Endothelial cell (in vitro differentiated cells): ENCODE measurements around the gene PLEKHG3. TPM values are rescaled to one million over a fixed set of nuclear protein-coding genes. Genes with fewer than 3 reads are reported as not detected.
A peak's percentile ranks its signal among the peaks of the same experiment; 100 is the strongest.

Experiments
- DNase-seq: peaks from one replicate; pipeline ENCODE4 v3.0.0; 2021; ENCODE audit warnings: low spot score
- H3K27ac Mint-ChIP-seq: one replicate; pipeline ENCODE4 v1.8.0; 2021; ENCODE audit warnings: mixed read lengths, inconsistent platforms; ENCODE audit not compliant: unreplicated experiment
- H3K27me3 Mint-ChIP-seq: one replicate; pipeline ENCODE4 v1.8.0; 2021; ENCODE audit warnings: mild to moderate bottlenecking, moderate library complexity, mixed read lengths, inconsistent platforms; ENCODE audit not compliant: unreplicated experiment
- H3K36me3 Mint-ChIP-seq: one replicate; pipeline ENCODE4 v1.8.0; 2021; ENCODE audit warnings: mild to moderate bottlenecking, low read depth, mixed read lengths, inconsistent platforms; ENCODE audit not compliant: unreplicated experiment
- H3K4me1 Mint-ChIP-seq: one replicate; pipeline ENCODE4 v1.8.0; 2021; ENCODE audit warnings: mild to moderate bottlenecking, mixed read lengths, inconsistent platforms; ENCODE audit not compliant: unreplicated experiment
- H3K4me3 Mint-ChIP-seq: one replicate; pipeline ENCODE4 v1.8.0; 2021; ENCODE audit warnings: mild to moderate bottlenecking, mixed read lengths, inconsistent platforms; ENCODE audit not compliant: unreplicated experiment
- H3K9me3 Mint-ChIP-seq: one replicate; pipeline ENCODE4 v1.8.0; 2021; ENCODE audit warnings: mixed read lengths, inconsistent platforms; ENCODE audit not compliant: unreplicated experiment
- total RNA-seq: library from RNA; stranded (reverse); fragmentation: NEBNext Ultra II Directional; extraction: Animal tissue kit (Norgen Biotek cat#: 25700); gene quantifications from one replicate; pipeline ENCODE4 v1.2.1, GENCODE V29; 2021; ENCODE audit not compliant: unreplicated experiment
- TF ChIP-seq, protein P1 (sequence below): fragments of 200-600 bp; sonication (generic); IDR thresholded peaks from one replicate; pipeline ENCODE4 v1.5.0; 2021; ENCODE audit warnings: antibody characterized with exemption; ENCODE audit not compliant: unreplicated experiment

Gene PLEKHG3
- total RNA-seq, 1 donor from 2014 or later = 31.4 TPM

DNA sequence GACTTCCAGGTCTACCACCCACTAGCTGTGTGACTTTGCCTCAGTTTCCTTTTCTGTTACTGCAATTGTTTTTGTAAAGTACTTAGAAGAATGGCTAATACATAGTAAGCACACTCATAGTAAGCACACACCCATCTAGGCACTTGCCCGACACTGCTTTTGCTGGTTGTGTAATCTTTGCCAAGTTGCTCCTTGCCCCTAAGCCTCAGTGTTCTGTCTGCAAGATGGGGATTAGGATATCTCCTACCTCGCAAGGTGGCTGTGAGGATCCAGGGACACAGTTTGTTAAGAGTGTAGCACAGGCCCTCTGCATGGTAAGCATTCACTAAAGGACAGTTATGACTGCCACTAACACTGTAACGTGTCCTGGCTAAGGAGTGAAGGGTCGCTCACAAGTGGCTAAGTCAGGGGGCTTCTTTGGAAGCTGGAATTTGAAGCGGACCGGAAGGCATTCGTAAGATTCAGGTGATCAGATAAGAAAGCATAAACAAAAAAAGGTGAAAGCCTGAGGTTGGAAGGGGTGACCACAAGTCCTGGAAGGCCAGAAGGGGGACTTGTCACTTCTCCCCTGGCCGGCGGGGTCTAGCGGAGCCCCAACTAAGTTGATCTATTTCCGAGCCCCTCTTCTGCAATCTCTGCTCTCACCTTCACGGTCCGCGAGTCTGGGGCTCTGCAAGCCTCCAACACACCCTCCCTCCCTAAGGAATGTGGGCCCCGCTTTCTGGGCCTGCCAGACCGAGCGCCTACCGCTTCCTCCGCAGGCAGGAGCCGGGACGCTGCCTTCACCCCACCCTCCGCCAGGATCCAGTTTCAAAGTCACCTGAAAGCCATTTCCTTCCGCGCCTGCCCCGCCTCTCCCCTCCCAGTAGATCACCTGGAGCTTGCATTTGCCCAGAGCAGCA lies 1.5 kb upstream of the PLEKHG3 start:
- TF ChIP-seq, protein P1, sequence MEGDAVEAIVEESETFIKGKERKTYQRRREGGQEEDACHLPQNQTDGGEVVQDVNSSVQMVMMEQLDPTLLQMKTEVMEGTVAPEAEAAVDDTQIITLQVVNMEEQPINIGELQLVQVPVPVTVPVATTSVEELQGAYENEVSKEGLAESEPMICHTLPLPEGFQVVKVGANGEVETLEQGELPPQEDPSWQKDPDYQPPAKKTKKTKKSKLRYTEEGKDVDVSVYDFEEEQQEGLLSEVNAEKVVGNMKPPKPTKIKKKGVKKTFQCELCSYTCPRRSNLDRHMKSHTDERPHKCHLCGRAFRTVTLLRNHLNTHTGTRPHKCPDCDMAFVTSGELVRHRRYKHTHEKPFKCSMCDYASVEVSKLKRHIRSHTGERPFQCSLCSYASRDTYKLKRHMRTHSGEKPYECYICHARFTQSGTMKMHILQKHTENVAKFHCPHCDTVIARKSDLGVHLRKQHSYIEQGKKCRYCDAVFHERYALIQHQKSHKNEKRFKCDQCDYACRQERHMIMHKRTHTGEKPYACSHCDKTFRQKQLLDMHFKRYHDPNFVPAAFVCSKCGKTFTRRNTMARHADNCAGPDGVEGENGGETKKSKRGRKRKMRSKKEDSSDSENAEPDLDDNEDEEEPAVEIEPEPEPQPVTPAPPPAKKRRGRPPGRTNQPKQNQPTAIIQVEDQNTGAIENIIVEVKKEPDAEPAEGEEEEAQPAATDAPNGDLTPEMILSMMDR = no peak
- peaks cover 49% of the 10 kb centered on the region for H3K4me1 Mint-ChIP-seq

DNA sequence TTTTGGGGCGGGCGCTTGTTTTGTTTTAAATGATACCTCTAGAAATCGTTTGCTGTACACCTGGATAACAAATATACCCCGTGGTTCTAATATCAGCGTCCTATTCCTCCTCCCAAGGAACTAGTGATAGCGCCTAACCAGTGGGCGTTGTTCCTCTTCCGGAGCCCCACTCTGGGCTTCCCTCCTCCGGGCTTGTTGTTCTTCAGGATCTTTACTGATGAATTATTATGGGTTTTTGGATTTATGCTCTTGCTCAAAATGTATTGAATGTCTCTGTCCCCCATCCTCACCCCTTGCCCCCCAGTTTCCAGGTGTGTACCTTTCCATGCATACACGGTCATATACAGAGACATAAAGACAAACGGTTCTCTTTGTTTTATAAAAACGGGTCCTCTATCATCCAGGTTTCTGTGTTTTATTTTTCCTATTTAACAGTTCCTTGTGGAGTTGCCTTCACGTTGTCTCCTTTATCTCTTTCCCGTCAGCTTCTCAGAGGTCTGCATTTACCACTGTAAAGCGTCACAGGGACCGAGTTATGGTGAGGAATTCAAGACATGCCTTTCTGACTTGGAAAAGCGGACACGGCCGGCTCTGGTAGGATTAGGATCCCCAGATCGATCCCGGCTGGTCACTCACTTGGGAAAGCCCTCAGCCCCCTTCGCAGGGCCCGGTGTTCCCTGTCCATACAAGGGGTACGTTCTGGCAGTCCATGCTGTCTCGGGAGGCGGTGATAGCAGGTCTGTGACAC lies 655 bp upstream of the PLEKHG3 start:
- peak overlapping the region; percentile 76 for H3K27ac Mint-ChIP-seq
- no peaks in the 10 kb centered on the region for H3K9me3 Mint-ChIP-seq

More for the DNA sequence above, 1.5 kb upstream of the PLEKHG3 start:
- peak; percentile 41 for DNase-seq
- Mint-ChIP-seq H3K27me3 (peaks cover 10% of the 10 kb centered on the region), H3K9me3 (no peaks in the 10 kb centered on the region), H3K4me3 (peak overlapping the region; percentile 89), H3K36me3 (peaks cover 13% of the 10 kb centered on the region), H3K27ac (peak overlapping the region; percentile 24)

GRCh38 chr14:64704743-64705380 lies 638 bp downstream of the PLEKHG3 start:
- TF ChIP-seq, protein P1 = no peak
- peak overlapping the region; percentile 24 for H3K27ac Mint-ChIP-seq
- peak; percentile 55 for DNase-seq
- peaks cover 10% of the 10 kb centered on the region for H3K27me3 Mint-ChIP-seq
- peak overlapping the region; percentile 90 for H3K4me3 Mint-ChIP-seq
- H3K36me3 Mint-ChIP-seq = peaks cover 13% of the 10 kb centered on the region
- H3K9me3 Mint-ChIP-seq = no peaks in the 10 kb centered on the region
- H3K4me1 Mint-ChIP-seq = peaks cover 55% of the 10 kb centered on the region

More for the DNA sequence above, 655 bp upstream of the PLEKHG3 start:
- peak; percentile 45 for DNase-seq
- TF ChIP-seq, protein P1 = no peak
- H3K27me3 Mint-ChIP-seq = peaks cover 10% of the 10 kb centered on the region
- H3K4me1 Mint-ChIP-seq = peaks cover 53% of the 10 kb centered on the region
- peaks cover 13% of the 10 kb centered on the region for H3K36me3 Mint-ChIP-seq
- peak overlapping the region; percentile 89 for H3K4me3 Mint-ChIP-seq

- peaks cover 12% of the 10 kb centered on the region for H3K27me3 Mint-ChIP-seq
- DNase-seq = no peak
- no peaks in the 10 kb centered on the region for H3K9me3 Mint-ChIP-seq
- peak overlapping the region; percentile 24 for H3K27ac Mint-ChIP-seq
- peaks cover 13% of the 10 kb centered on the region for H3K36me3 Mint-ChIP-seq
- peak overlapping the region; percentile 90 for H3K4me3 Mint-ChIP-seq
- H3K4me1 Mint-ChIP-seq = peaks cover 58% of the 10 kb centered on the region
- TF ChIP-seq, protein P1 = no peak
Measured at GRCh38 chr14:64705381-64706118, 1.3 kb downstream of the PLEKHG3 start.
